Right atrium auricular region (tissue), 2 donors: ENCODE measurements around the gene ACOX3. TPM values are rescaled to one million over a fixed set of nuclear protein-coding genes. Genes with fewer than 3 reads are reported as not detected.

Experiments
- DNase-seq: peaks from one replicate; pipeline ENCODE4 v3.0.0-alpha.2; 2019; ENCODE audit warnings: low spot score
- H3K27ac ChIP-seq, 2 donors: fragments of 200-600 bp; sonication (generic); 1 replicate in 1 of 2; 2 replicates in 1 of 2; pipeline ENCODE4 v1.5.1; 2016 to 2019
- H3K27me3 ChIP-seq, 2 donors: fragments of 200-600 bp; sonication (generic); one replicate each; pipeline versions ENCODE4 v1.5.1 to v1.6.0; 2017 to 2019
- H3K36me3 ChIP-seq: fragments of 200-600 bp; sonication (generic); one replicate; pipeline ENCODE4 v1.5.1; 2016
- H3K4me1 ChIP-seq, 2 donors: fragments of 200-600 bp; sonication (generic); one replicate each; pipeline versions ENCODE4 v1.5.1 to v1.6.0; 2017 to 2019
- H3K4me3 ChIP-seq, 2 donors: fragments of 200-600 bp; sonication (generic); 1 replicate in 1 of 2; 2 replicates in 1 of 2; pipeline ENCODE4 v1.5.1; 2017 to 2019; ENCODE audit warnings: mild to moderate bottlenecking in 1 of 2, moderate library complexity in 1 of 2
- H3K9me3 ChIP-seq, 2 donors: fragments of 200-600 bp; sonication (generic); one replicate each; pipeline ENCODE4 v1.5.1; 2019
- CTCF ChIP-seq, 2 donors: fragments of 200-600 bp; sonication (generic); IDR thresholded peaks; one replicate each; pipeline ENCODE4 v1.5.1; 2019; ENCODE audit warnings: antibody characterized with exemption in 2 of 2
- total RNA-seq, 2 donors: library from RNA; depleted of rRNA; stranded (reverse); fragments of >200 nt; gene quantifications; one replicate each; pipeline ENCODE4 v1.1.0, GENCODE V29; 2016

ACOX3 gene
- total RNA-seq, 2 donors from 2014 or later = 66.9 to 68.8 TPM

- DNase-seq = no peak
- Histone ChIP-seq H3K4me3 (no peak overlapping the region), H3K4me1 (peaks cover 0 to 39% of the 10 kb centered on the region in 2 donors), H3K27ac (peak overlapping the region; percentile 67 to 77), H3K27me3 (no peaks in the 10 kb centered on the region), H3K9me3 (no peaks in the 10 kb centered on the region), H3K36me3 (peaks cover 49% of the 10 kb centered on the region)
- TF ChIP-seq CTCF (IDR thresholded peaks at IDR 0.05) = no peak
Observed at GRCh38 chr4:8384397-8385060, 56.0 kb downstream of the ACOX3 start.

GRCh38 chr4:8383451-8384160 is 56.9 kb downstream of the ACOX3 start:
- H3K27ac ChIP-seq = peak overlapping the region; percentile 67 to 77
- no peak for TF ChIP-seq CTCF (IDR thresholded peaks at IDR 0.05)
- peaks cover 39% of the 10 kb centered on the region for H3K36me3 ChIP-seq
- DNase-seq = no peak
- no peaks in the 10 kb centered on the region for H3K27me3 ChIP-seq
- H3K4me3 ChIP-seq = no peak overlapping the region
- peaks cover 0 to 39% of the 10 kb centered on the region in 2 donors for H3K4me1 ChIP-seq
- H3K9me3 ChIP-seq = no peaks in the 10 kb centered on the region

GRCh38 chr4:8383016-8383415 is 57.5 kb downstream of the ACOX3 start:
- DNase-seq = no peak
- peak overlapping the region; percentile 67 to 77 for H3K27ac ChIP-seq
- H3K4me1 ChIP-seq = peaks cover 0 to 39% of the 10 kb centered on the region in 2 donors
- H3K9me3 ChIP-seq = no peaks in the 10 kb centered on the region
- H3K4me3 ChIP-seq = no peak overlapping the region
- no peaks in the 10 kb centered on the region for H3K27me3 ChIP-seq
- TF ChIP-seq CTCF (IDR thresholded peaks at IDR 0.05) = no peak
- peaks cover 33% of the 10 kb centered on the region for H3K36me3 ChIP-seq

GRCh38 chr4:8381814-8382581 is 58.5 kb downstream of the ACOX3 start:
- H3K27me3 ChIP-seq = no peaks in the 10 kb centered on the region
- peaks cover 23% of the 10 kb centered on the region for H3K36me3 ChIP-seq
- no peaks in the 10 kb centered on the region for H3K9me3 ChIP-seq
- no peak for DNase-seq
- H3K27ac ChIP-seq = peak overlapping the region; percentile 80 to 81
- no peak overlapping the region for H3K4me3 ChIP-seq
- peaks cover 0 to 39% of the 10 kb centered on the region in 2 donors for H3K4me1 ChIP-seq
- TF ChIP-seq CTCF (IDR thresholded peaks at IDR 0.05) = no peak

GRCh38 chr4:8380511-8381415 is 59.8 kb downstream of the ACOX3 start:
- no peak for DNase-seq
- peak overlapping the region; percentile 80 to 81 for H3K27ac ChIP-seq
- TF ChIP-seq CTCF (IDR thresholded peaks at IDR 0.05) = no peak
- H3K27me3 ChIP-seq = no peaks in the 10 kb centered on the region
- H3K4me1 ChIP-seq = peaks cover 0 to 39% of the 10 kb centered on the region in 2 donors
- peaks cover 13% of the 10 kb centered on the region for H3K36me3 ChIP-seq
- no peaks in the 10 kb centered on the region for H3K9me3 ChIP-seq
- H3K4me3 ChIP-seq = no peak overlapping the region
